GDM1 (cell line): ENCODE data around the gene ZNF511.
A peak's percentile ranks its signal among the peaks of the same experiment; 100 is the strongest.

Source experiments
- DNase-seq: peaks from one replicate; lab custom pipeline; 2025; lab: John Stamatoyannopoulos, UW

ZNF511 gene

GRCh38 chr10:133353988-133354605, 45.4 kb downstream of the ZNF511 start:
- no peak for DNase-seq

- DNase-seq, result no peak
Observed at GRCh38 chr10:133354672-133355240, 46.0 kb downstream of the ZNF511 start.

GRCh38 chr10:133355266-133355665, 46.6 kb downstream of the ZNF511 start:
- no peak for DNase-seq

- no peak for DNase-seq
Observed at GRCh38 chr10:133355991-133356390, 47.3 kb downstream of the ZNF511 start.

- DNase-seq, result no peak
Observed at GRCh38 chr10:133356549-133357284, 48.0 kb downstream of the ZNF511 start.

- peak; percentile 71 for DNase-seq
Observed at GRCh38 chr10:133357285-133358161, 48.8 kb downstream of the ZNF511 start, which contains the start of gene FUOM. FUOM (minus strand) TSS chr10:133358019; CDS start chr10:133358007, 12 bp downstream.

GRCh38 chr10:133358162-133358924, 49.6 kb downstream of the ZNF511 start:
- DNase-seq, result no peak

GRCh38 chr10:133358925-133359310, 50.2 kb downstream of the ZNF511 start:
- no peak for DNase-seq

GRCh38 chr10:133359554-133359971, 50.8 kb downstream of the ZNF511 start:
- DNase-seq, result no peak

- no peak for DNase-seq
Observed at GRCh38 chr10:133359972-133360610, 51.4 kb downstream of the ZNF511 start.

- no peak for DNase-seq
Observed at GRCh38 chr10:133361227-133361626, 52.5 kb downstream of the ZNF511 start.

- no peak for DNase-seq
Observed at GRCh38 chr10:133361773-133362441, 53.2 kb downstream of the ZNF511 start.
